HEK293 (cell line): ENCODE results near the gene ANO8.

Experiments
- CTCF ChIA-PET: fragments of 350-600 bp; formaldehyde crosslinking; extraction: SDS; loops from one replicate; lab custom pipeline; 2021; ENCODE audit warnings: antibody characterized with exemption; lab: Yijun Ruan, JAX
- POLR2A ChIA-PET: fragments of 300-600 bp; formaldehyde crosslinking; extraction: SDS; loops from one replicate; lab custom pipeline; 2020; ENCODE audit warnings: antibody characterized with exemption, inconsistent platforms; lab: Yijun Ruan, JAX
- H3K27ac ChIP-seq: fragments of 200-500 bp; sonication (Bioruptor generic); 2 replicates; pipeline ENCODE4 v1.5.1; 2014; ENCODE audit warnings: low read depth, low read length, control low read depth, inconsistent platforms; ENCODE audit errors: extremely low read depth
- H3K36me3 ChIP-seq, 2 experiments: fragments of 200-500 bp in 1 of 2; sonication (Bioruptor generic) in 1 of 2; 1 replicate in 1 of 2; 2 replicates in 1 of 2; pipeline ENCODE4 v1.5.1; 2014 to 2017; ENCODE audit warnings: inconsistent platforms in 2 of 2, low read length in 2 of 2; ENCODE audit not compliant: control insufficient read depth in 2 of 2, insufficient read depth in 1 of 2
- H3K4me1 ChIP-seq: fragments of 200-500 bp; sonication (Bioruptor generic); 2 replicates; pipeline ENCODE4 v1.5.1; 2014; ENCODE audit warnings: mild to moderate bottlenecking, low read length, inconsistent platforms; ENCODE audit not compliant: control insufficient read depth, insufficient read depth
- H3K4me3 ChIP-seq: 2 replicates; pipeline ENCODE4 v1.5.1; 2011; ENCODE audit warnings: low read depth, mild to moderate bottlenecking, control low read depth, low read length, moderate library complexity
- H3K9me3 ChIP-seq: fragments of 200-500 bp; sonication (Bioruptor generic); 2 replicates; pipeline ENCODE4 v1.5.1; 2014; ENCODE audit warnings: low read depth, low read length, inconsistent platforms; ENCODE audit not compliant: control insufficient read depth, insufficient read depth
- BCL11A ChIP-seq: fragments of 450-650 bp; formaldehyde crosslinking; IDR thresholded peaks from 2 replicates; pipeline ENCODE4 v1.5.1; 2016; ENCODE audit warnings: low read depth, missing biosample characterization, missing genetic modification characterization
- EGR2 ChIP-seq: fragments of 450-650 bp; formaldehyde crosslinking; IDR thresholded peaks from 2 replicates; pipeline ENCODE4 v1.5.1; 2016; ENCODE audit warnings: low read depth, missing biosample characterization, missing genetic modification characterization
- HOXC10 ChIP-seq: sonication (generic); formaldehyde crosslinking; IDR thresholded peaks from 2 replicates; pipeline ENCODE4 v1.8.1; 2023; ENCODE audit warnings: mild to moderate bottlenecking, missing genetic modification reagents
- IKZF3 ChIP-seq: fragments of 450-650 bp; IDR thresholded peaks from 2 replicates; pipeline ENCODE4 v1.5.0; 2018; ENCODE audit warnings: missing biosample characterization, mild to moderate bottlenecking, missing genetic modification characterization, moderate library complexity
- SCRT1 ChIP-seq: fragments of 450-650 bp; formaldehyde crosslinking; IDR thresholded peaks from 2 replicates; pipeline ENCODE4 v1.5.1; 2016; ENCODE audit warnings: missing biosample characterization, missing genetic modification characterization, borderline replicate concordance
- SP2 ChIP-seq: fragments of 450-650 bp; formaldehyde crosslinking; IDR thresholded peaks from 2 replicates; pipeline ENCODE4 v1.5.1; 2016; ENCODE audit warnings: missing biosample characterization, missing genetic modification characterization
- TCF7L2 ChIP-seq: IDR thresholded peaks from 2 replicates; pipeline ENCODE4 v1.6.1; 2011; ENCODE audit warnings: low read depth, mild to moderate bottlenecking, inconsistent platforms, low read length, moderate library complexity, borderline replicate concordance
- WT1 ChIP-seq: fragments of 450-650 bp; formaldehyde crosslinking; IDR thresholded peaks from 2 replicates; pipeline ENCODE4 v1.5.1; 2016; ENCODE audit warnings: missing biosample characterization, missing genetic modification characterization
- ZBTB17 ChIP-seq: fragments of 450-650 bp; formaldehyde crosslinking; IDR thresholded peaks from 2 replicates; pipeline ENCODE4 v1.5.1; 2016; ENCODE audit warnings: missing biosample characterization, missing genetic modification characterization
- ZFP37 ChIP-seq: fragments of 450-650 bp; formaldehyde crosslinking; IDR thresholded peaks from 2 replicates; pipeline ENCODE4 v1.5.1; 2016; ENCODE audit warnings: missing biosample characterization, missing genetic modification characterization
- ZNF10 ChIP-seq: fragments of 450-650 bp; formaldehyde crosslinking; IDR thresholded peaks from 2 replicates; pipeline ENCODE4 v1.5.1; 2017; ENCODE audit warnings: missing biosample characterization, missing genetic modification characterization
- ZNF121 ChIP-seq: fragments of 450-650 bp; formaldehyde crosslinking; IDR thresholded peaks from 2 replicates; pipeline ENCODE4 v1.5.1; 2016; ENCODE audit warnings: missing biosample characterization, missing genetic modification characterization
- ZNF16 ChIP-seq: fragments of 450-650 bp; formaldehyde crosslinking; IDR thresholded peaks from 2 replicates; pipeline ENCODE4 v1.5.1; 2016; ENCODE audit warnings: low read depth, missing biosample characterization, missing genetic modification characterization
- ZNF341 ChIP-seq: fragments of 450-650 bp; formaldehyde crosslinking; IDR thresholded peaks from 2 replicates; pipeline ENCODE4; 2016; ENCODE audit warnings: low read depth, missing biosample characterization, missing genetic modification characterization
- ZNF37A ChIP-seq: fragments of 450-650 bp; IDR thresholded peaks from 2 replicates; pipeline ENCODE4 v1.5.1; 2018; ENCODE audit warnings: missing biosample characterization, missing genetic modification characterization
- ZNF394 ChIP-seq: fragments of 450-650 bp; formaldehyde crosslinking; IDR thresholded peaks from 2 replicates; pipeline ENCODE4 v1.5.1; 2016; ENCODE audit warnings: missing biosample characterization, missing genetic modification characterization, mild to moderate bottlenecking, moderate library complexity, borderline replicate concordance
- ZNF510 ChIP-seq: fragments of 450-650 bp; formaldehyde crosslinking; IDR thresholded peaks from 2 replicates; pipeline ENCODE4 v1.5.1; 2018; ENCODE audit warnings: mild to moderate bottlenecking, missing genetic modification characterization, missing biosample characterization; ENCODE audit not compliant: insufficient replicate concordance
- ZNF76 ChIP-seq: fragments of 450-650 bp; formaldehyde crosslinking; IDR thresholded peaks from 2 replicates; pipeline ENCODE4; 2016; ENCODE audit warnings: low read depth, missing biosample characterization, missing genetic modification characterization, borderline replicate concordance
- ZSCAN23 ChIP-seq: fragments of 450-650 bp; formaldehyde crosslinking; IDR thresholded peaks from 2 replicates; pipeline ENCODE4 v1.5.1; 2016; ENCODE audit warnings: missing biosample characterization, missing genetic modification characterization
- TF ChIP-seq, protein P1 (sequence below): fragments of 450-650 bp; formaldehyde crosslinking; IDR thresholded peaks from 2 replicates; pipeline ENCODE4 v1.5.1; 2016; ENCODE audit warnings: missing biosample characterization, missing genetic modification characterization
- TF ChIP-seq, protein P2 (sequence below): IDR thresholded peaks from 2 replicates; pipeline ENCODE4 v1.6.1; 2011; ENCODE audit warnings: mild to moderate bottlenecking, low read depth, low read length, borderline replicate concordance
- TF ChIP-seq, protein P3 (sequence below): fragments of 450-650 bp; formaldehyde crosslinking; IDR thresholded peaks from 2 replicates; pipeline ENCODE4 v1.5.1; 2016; ENCODE audit warnings: missing biosample characterization, missing genetic modification characterization
- TF ChIP-seq, protein P4 (sequence below): fragments of 450-650 bp; formaldehyde crosslinking; IDR thresholded peaks from 2 replicates; pipeline ENCODE4 v1.5.1; 2016; ENCODE audit warnings: missing biosample characterization, missing genetic modification characterization

Gene ANO8

DNA sequence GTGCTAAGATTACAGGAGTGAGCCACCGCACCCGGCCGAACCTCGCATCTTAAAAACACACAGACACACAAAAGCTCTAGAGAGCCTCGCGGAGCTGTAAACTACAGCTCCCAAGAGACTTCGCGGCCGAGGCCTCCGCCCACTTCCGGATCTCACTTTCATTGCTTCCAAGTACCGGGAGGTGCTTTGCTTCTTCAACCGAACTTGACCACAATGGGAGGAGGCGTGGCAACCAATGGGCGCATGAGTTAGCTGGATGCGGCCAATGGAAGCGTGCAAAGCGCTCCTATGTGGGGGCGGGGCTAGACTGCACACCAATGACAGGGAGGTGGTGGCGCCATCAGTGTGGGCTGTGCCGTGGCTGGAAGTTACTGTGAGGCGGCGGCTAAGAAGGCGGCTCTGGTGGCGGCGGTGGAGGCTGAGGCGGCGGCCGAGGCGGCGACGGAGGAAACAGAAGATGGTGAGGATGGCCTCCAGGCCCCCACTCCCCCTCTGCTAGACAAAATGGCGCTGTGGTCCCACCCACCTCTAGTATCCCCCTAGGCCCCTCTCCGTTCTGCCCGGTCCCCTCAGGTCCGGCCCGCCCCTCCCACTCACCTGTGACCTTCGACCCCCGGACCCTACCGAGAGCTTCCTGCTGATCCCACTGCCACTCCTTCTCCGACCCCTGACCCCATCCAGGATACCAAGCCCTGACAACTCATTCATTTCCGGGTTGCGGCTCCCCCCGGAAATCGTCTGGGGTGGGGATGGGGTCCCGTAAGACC is 25.3 kb downstream of the ANO8 start, which contains the start of gene DDA1 (continued):
- no peak for TF ChIP-seq ZNF10 (tag by site-specific recombination)
- TF ChIP-seq HOXC10 = 0 out of 2 replicates have a peak, but pooled peaks have one; percentile 93
- TF ChIP-seq TCF7L2 = no peak
- TF ChIP-seq, protein P1, sequence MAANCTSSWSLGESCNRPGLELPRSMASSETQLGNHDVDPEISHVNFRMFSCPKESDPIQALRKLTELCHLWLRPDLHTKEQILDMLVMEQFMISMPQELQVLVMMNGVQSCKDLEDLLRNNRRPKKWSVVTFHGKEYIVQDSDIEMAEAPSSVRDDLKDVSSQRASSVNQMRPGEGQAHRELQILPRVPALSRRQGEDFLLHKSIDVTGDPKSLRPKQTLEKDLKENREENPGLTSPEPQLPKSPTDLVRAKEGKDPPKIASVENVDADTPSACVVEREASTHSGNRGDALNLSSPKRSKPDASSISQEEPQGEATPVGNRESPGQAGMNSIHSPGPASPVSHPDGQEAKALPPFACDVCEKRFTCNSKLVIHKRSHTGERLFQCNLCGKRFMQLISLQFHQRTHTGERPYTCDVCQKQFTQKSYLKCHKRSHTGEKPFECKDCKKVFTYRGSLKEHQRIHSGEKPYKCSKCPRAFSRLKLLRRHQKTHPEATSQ (tag by site-specific recombination) = 0 out of 2 replicates have a peak, but pooled peaks have one; percentile 44
- TF ChIP-seq BCL11A = peak; percentile 60; the same call in 1 of the 2 replicates
- TF ChIP-seq WT1 (tag by site-specific recombination) = 0 out of 2 replicates have a peak, but pooled peaks have one; percentile 10
- no peak for TF ChIP-seq ZNF121 (tag by site-specific recombination)
- TF ChIP-seq, protein P2, sequence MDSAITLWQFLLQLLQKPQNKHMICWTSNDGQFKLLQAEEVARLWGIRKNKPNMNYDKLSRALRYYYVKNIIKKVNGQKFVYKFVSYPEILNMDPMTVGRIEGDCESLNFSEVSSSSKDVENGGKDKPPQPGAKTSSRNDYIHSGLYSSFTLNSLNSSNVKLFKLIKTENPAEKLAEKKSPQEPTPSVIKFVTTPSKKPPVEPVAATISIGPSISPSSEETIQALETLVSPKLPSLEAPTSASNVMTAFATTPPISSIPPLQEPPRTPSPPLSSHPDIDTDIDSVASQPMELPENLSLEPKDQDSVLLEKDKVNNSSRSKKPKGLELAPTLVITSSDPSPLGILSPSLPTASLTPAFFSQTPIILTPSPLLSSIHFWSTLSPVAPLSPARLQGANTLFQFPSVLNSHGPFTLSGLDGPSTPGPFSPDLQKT = peak; percentile 69; the same call in 1 of the 2 replicates
- peak; percentile 61 for TF ChIP-seq ZNF341 (tag by site-specific recombination)
- 0 out of 2 replicates have a peak, but pooled peaks have one; percentile 29 for TF ChIP-seq ZSCAN23 (tag by site-specific recombination)
- TF ChIP-seq ZNF394 = peak; percentile 54; the same call in 1 of the 2 replicates
- 0 out of 2 replicates have a peak, but pooled peaks have one; percentile 24 for TF ChIP-seq ZBTB17 (tag by site-specific recombination)
- 0 out of 2 replicates have a peak, but pooled peaks have one; percentile 23 for TF ChIP-seq ZFP37 (tag by site-specific recombination)
- TF ChIP-seq IKZF3 (tag by site-specific recombination) = 0 out of 2 replicates have a peak, but pooled peaks have one; percentile 20
- TF ChIP-seq EGR2 = peak; percentile 91
- TF ChIP-seq ZNF37A = no peak
- peak; percentile 87 for TF ChIP-seq ZNF76 (tag by site-specific recombination)
- peak; percentile 100 for TF ChIP-seq SP2

DNA sequence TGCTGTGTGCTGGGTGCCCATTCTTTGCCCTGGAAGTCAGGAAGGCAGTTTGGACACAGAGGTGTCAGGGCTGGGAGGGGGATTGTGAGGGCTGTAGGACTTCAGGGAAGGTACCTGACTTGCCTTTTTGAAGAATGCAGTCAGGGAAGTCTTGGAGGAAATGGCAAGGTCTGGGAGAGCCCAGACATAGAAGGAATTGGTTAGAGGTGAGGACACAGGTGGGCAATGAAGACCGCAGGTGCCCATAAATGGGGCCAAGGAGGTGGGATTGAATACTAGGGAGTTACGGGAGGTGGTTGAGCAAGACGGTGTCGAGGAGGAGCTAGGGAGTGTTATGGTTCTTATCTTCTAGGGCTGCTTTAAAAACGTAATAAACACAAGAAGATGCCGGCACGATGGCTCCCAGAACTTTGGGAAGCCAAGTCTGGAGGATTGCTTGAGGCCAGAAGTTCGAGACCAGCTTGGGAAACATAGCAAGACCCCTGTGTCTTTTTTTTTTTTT is 26.7 kb downstream of the ANO8 start:
- Histone ChIP-seq H3K4me3 (no peak overlapping the region), H3K9me3 (no peaks in the 10 kb centered on the region), H3K27ac (no peak overlapping the region), H3K4me1 (peaks cover 3% of the 10 kb centered on the region), H3K36me3 (peaks cover 0 to 17% of the 10 kb centered on the region in 2 experiments; a peak in 1 of 3 replicates)
- ChIA-PET POLR2A (interaction anchor here (0.6 to 2.9 kb wide), 3 partner anchors 20 to 112 kb away, joined by 3 to 64 read pairs (median 8); partner anchors contain the start of genes ANO8 and GTPBP3), CTCF (interaction anchor here (0.6 to 1.3 kb wide), 5 partner anchors 13 to 1051 kb away, joined by 3 to 5 read pairs (median 4); no protein-coding TSS in a partner anchor)
- TF ChIP-seq ZNF16 (tag by site-specific recombination) (peak; percentile 75), SCRT1 (tag by site-specific recombination) (peak; percentile 87), ZNF510 (tag by site-specific recombination) (no peak), WT1 (tag by site-specific recombination) (peak; percentile 69), BCL11A (0 out of 2 replicates have a peak, but pooled peaks have one; percentile 14)
- TF ChIP-seq, protein P3, sequence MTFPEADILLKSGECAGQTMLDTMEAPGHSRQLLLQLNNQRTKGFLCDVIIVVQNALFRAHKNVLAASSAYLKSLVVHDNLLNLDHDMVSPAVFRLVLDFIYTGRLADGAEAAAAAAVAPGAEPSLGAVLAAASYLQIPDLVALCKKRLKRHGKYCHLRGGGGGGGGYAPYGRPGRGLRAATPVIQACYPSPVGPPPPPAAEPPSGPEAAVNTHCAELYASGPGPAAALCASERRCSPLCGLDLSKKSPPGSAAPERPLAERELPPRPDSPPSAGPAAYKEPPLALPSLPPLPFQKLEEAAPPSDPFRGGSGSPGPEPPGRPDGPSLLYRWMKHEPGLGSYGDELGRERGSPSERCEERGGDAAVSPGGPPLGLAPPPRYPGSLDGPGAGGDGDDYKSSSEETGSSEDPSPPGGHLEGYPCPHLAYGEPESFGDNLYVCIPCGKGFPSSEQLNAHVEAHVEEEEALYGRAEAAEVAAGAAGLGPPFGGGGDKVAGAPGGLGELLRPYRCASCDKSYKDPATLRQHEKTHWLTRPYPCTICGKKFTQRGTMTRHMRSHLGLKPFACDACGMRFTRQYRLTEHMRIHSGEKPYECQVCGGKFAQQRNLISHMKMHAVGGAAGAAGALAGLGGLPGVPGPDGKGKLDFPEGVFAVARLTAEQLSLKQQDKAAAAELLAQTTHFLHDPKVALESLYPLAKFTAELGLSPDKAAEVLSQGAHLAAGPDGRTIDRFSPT (tag by site-specific recombination) = 0 out of 2 replicates have a peak, but pooled peaks have one; percentile 16
- TF ChIP-seq, protein P4, sequence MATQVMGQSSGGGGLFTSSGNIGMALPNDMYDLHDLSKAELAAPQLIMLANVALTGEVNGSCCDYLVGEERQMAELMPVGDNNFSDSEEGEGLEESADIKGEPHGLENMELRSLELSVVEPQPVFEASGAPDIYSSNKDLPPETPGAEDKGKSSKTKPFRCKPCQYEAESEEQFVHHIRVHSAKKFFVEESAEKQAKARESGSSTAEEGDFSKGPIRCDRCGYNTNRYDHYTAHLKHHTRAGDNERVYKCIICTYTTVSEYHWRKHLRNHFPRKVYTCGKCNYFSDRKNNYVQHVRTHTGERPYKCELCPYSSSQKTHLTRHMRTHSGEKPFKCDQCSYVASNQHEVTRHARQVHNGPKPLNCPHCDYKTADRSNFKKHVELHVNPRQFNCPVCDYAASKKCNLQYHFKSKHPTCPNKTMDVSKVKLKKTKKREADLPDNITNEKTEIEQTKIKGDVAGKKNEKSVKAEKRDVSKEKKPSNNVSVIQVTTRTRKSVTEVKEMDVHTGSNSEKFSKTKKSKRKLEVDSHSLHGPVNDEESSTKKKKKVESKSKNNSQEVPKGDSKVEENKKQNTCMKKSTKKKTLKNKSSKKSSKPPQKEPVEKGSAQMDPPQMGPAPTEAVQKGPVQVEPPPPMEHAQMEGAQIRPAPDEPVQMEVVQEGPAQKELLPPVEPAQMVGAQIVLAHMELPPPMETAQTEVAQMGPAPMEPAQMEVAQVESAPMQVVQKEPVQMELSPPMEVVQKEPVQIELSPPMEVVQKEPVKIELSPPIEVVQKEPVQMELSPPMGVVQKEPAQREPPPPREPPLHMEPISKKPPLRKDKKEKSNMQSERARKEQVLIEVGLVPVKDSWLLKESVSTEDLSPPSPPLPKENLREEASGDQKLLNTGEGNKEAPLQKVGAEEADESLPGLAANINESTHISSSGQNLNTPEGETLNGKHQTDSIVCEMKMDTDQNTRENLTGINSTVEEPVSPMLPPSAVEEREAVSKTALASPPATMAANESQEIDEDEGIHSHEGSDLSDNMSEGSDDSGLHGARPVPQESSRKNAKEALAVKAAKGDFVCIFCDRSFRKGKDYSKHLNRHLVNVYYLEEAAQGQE (tag by site-specific recombination) = no peak
